Stimulated activated effector memory CD8-positive, alpha-beta T cell treated with anti-CD3 and anti-CD28 coated beads, Interleukin-12 subunit alpha, Interleukin-12 subunit beta, amount 100 ng/mL, for 72 hours (primary cell): ENCODE data around the gene TRAF3.
A peak's percentile ranks its signal among the peaks of the same experiment; 100 is the strongest.

Experiments used
- ATAC-seq: fragments of 150-1000 bp; cut with Tn5 transposase; 2 replicates; pipeline ENCODE4 v1.10.0; 2021
- DNase-seq, 2 donors: peaks; one replicate each; pipeline ENCODE4 v3.0.0; 2021 to 2022; ENCODE audit warnings: low spot score in 2 of 2
- H3K27ac Mint-ChIP-seq: one replicate; pipeline ENCODE4 v1.8.0; 2022; ENCODE audit warnings: mild to moderate bottlenecking, mixed read lengths
- H3K36me3 Mint-ChIP-seq: one replicate; pipeline ENCODE4 v1.8.0; 2022; ENCODE audit warnings: mild to moderate bottlenecking, mixed read lengths
- H3K4me1 Mint-ChIP-seq: one replicate; pipeline ENCODE4 v1.8.0; 2022; ENCODE audit warnings: mixed read lengths
- H3K4me3 Mint-ChIP-seq: one replicate; pipeline ENCODE4 v1.8.0; 2022; ENCODE audit warnings: mild to moderate bottlenecking, mixed read lengths
- H3K9me3 Mint-ChIP-seq: one replicate; pipeline ENCODE4 v1.8.0; 2022; ENCODE audit warnings: mixed read lengths

Gene TRAF3

GRCh38 chr14:102746634-102747438, 30.4 kb upstream of the TRAF3 start:
- H3K36me3 Mint-ChIP-seq = peaks cover 6% of the 10 kb centered on the region
- no peak for DNase-seq
- no peak overlapping the region for H3K4me3 Mint-ChIP-seq
- H3K27ac Mint-ChIP-seq = no peak overlapping the region
- H3K9me3 Mint-ChIP-seq = no peaks in the 10 kb centered on the region
- ATAC-seq = no peak
- no peaks in the 10 kb centered on the region for H3K4me1 Mint-ChIP-seq

GRCh38 chr14:102748806-102749205, 28.4 kb upstream of the TRAF3 start:
- H3K9me3 Mint-ChIP-seq = no peaks in the 10 kb centered on the region

GRCh38 chr14:102749393-102750305, 27.6 kb upstream of the TRAF3 start:
- Mint-ChIP-seq H3K27ac (no peak overlapping the region), H3K4me3 (no peak overlapping the region), H3K4me1 (peaks cover 9% of the 10 kb centered on the region)

More at GRCh38 chr14:102748806-102749205, 28.4 kb upstream of the TRAF3 start:
- DNase-seq (no peak), ATAC-seq (no peak)
- peaks cover under 1% of the 10 kb centered on the region for H3K4me1 Mint-ChIP-seq
- no peak overlapping the region for H3K4me3 Mint-ChIP-seq
- no peak overlapping the region for H3K27ac Mint-ChIP-seq
- H3K36me3 Mint-ChIP-seq = no peaks in the 10 kb centered on the region

GRCh38 chr14:102750376-102750775, 26.9 kb upstream of the TRAF3 start:
- Mint-ChIP-seq H3K4me1 (peaks cover 17% of the 10 kb centered on the region), H3K9me3 (no peaks in the 10 kb centered on the region), H3K4me3 (no peak overlapping the region), H3K36me3 (no peaks in the 10 kb centered on the region), H3K27ac (no peak overlapping the region)
- DNase-seq (no peak), ATAC-seq (no peak)

More at GRCh38 chr14:102749393-102750305, 27.6 kb upstream of the TRAF3 start:
- DNase-seq = no peak
- no peaks in the 10 kb centered on the region for H3K36me3 Mint-ChIP-seq
- no peaks in the 10 kb centered on the region for H3K9me3 Mint-ChIP-seq
- ATAC-seq = peak; percentile 9

- DNase-seq = no peak
- no peak overlapping the region for H3K27ac Mint-ChIP-seq
- ATAC-seq = no peak
- H3K36me3 Mint-ChIP-seq = no peaks in the 10 kb centered on the region
- peaks cover 18% of the 10 kb centered on the region for H3K4me1 Mint-ChIP-seq
- H3K9me3 Mint-ChIP-seq = no peaks in the 10 kb centered on the region
- no peak overlapping the region for H3K4me3 Mint-ChIP-seq
These were observed 26.2 kb upstream of the TRAF3 start for GRCh38 chr14:102751088-102751487.

- Mint-ChIP-seq H3K4me1 (peaks cover 18% of the 10 kb centered on the region), H3K4me3 (no peak overlapping the region), H3K9me3 (no peaks in the 10 kb centered on the region), H3K36me3 (no peaks in the 10 kb centered on the region), H3K27ac (no peak overlapping the region)
- ATAC-seq = no peak
- no peak for DNase-seq
These were observed 24.9 kb upstream of the TRAF3 start for GRCh38 chr14:102752239-102752847.

GRCh38 chr14:102754370-102755262, 22.6 kb upstream of the TRAF3 start:
- H3K27ac Mint-ChIP-seq = peak overlapping the region; percentile 58
- H3K4me3 Mint-ChIP-seq = no peak overlapping the region
- ATAC-seq = peak; percentile 67
- DNase-seq = no peak
- H3K36me3 Mint-ChIP-seq = no peaks in the 10 kb centered on the region
- peaks cover 18% of the 10 kb centered on the region for H3K4me1 Mint-ChIP-seq
- H3K9me3 Mint-ChIP-seq = no peaks in the 10 kb centered on the region

- Mint-ChIP-seq H3K4me3 (no peak overlapping the region), H3K4me1 (peaks cover 18% of the 10 kb centered on the region), H3K36me3 (no peaks in the 10 kb centered on the region), H3K9me3 (no peaks in the 10 kb centered on the region), H3K27ac (no peak overlapping the region)
- ATAC-seq (no peak), DNase-seq (no peak)
These were observed 19.6 kb upstream of the TRAF3 start for GRCh38 chr14:102757646-102758045.

GRCh38 chr14:102758087-102758486, 19.2 kb upstream of the TRAF3 start:
- ATAC-seq (no peak), DNase-seq (no peak)
- H3K4me3 Mint-ChIP-seq = no peak overlapping the region
- peaks cover 18% of the 10 kb centered on the region for H3K4me1 Mint-ChIP-seq
- no peak overlapping the region for H3K27ac Mint-ChIP-seq
- no peaks in the 10 kb centered on the region for H3K9me3 Mint-ChIP-seq
- H3K36me3 Mint-ChIP-seq = no peaks in the 10 kb centered on the region

GRCh38 chr14:102759456-102760187, 17.6 kb upstream of the TRAF3 start:
- no peak overlapping the region for H3K27ac Mint-ChIP-seq
- DNase-seq = no peak

GRCh38 chr14:102760496-102761193, 16.6 kb upstream of the TRAF3 start:
- Mint-ChIP-seq H3K9me3 (no peaks in the 10 kb centered on the region), H3K4me1 (peaks cover 7% of the 10 kb centered on the region), H3K4me3 (no peak overlapping the region)

More at GRCh38 chr14:102759456-102760187, 17.6 kb upstream of the TRAF3 start:
- ATAC-seq = no peak
- Mint-ChIP-seq H3K4me3 (no peak overlapping the region), H3K36me3 (no peaks in the 10 kb centered on the region), H3K4me1 (peaks cover 16% of the 10 kb centered on the region), H3K9me3 (no peaks in the 10 kb centered on the region)

GRCh38 chr14:102761206-102761605, 16.0 kb upstream of the TRAF3 start:
- Mint-ChIP-seq H3K36me3 (peaks cover 6% of the 10 kb centered on the region), H3K27ac (no peak overlapping the region), H3K4me1 (peaks cover 7% of the 10 kb centered on the region), H3K4me3 (no peak overlapping the region), H3K9me3 (no peaks in the 10 kb centered on the region)
- no peak for ATAC-seq
- DNase-seq = no peak

More at GRCh38 chr14:102760496-102761193, 16.6 kb upstream of the TRAF3 start:
- no peak overlapping the region for H3K27ac Mint-ChIP-seq
- no peak for DNase-seq
- peaks cover 2% of the 10 kb centered on the region for H3K36me3 Mint-ChIP-seq
- ATAC-seq = no peak

GRCh38 chr14:102764220-102764671, 13.0 kb upstream of the TRAF3 start:
- Mint-ChIP-seq H3K36me3 (peaks cover 6% of the 10 kb centered on the region), H3K27ac (peak overlapping the region; percentile 50), H3K9me3 (no peaks in the 10 kb centered on the region), H3K4me3 (no peak overlapping the region), H3K4me1 (peaks cover 7% of the 10 kb centered on the region)
- ATAC-seq (peak; percentile 58), DNase-seq (no peak)
